Spleen (tissue), 11 donors: ENCODE results near the gene NCOR1. TPM values are rescaled to one million over a fixed set of nuclear protein-coding genes. Genes with fewer than 3 reads are reported as not detected.

Experiments used
- DNase-seq: peaks from one replicate; pipeline ENCODE4 v3.0.0-alpha.2; 2020
- H3K27ac ChIP-seq, 8 donors: fragments of 200-600 bp; sonication (generic) in 7 of 8; 1 replicate in 4 of 8; 2 replicates in 4 of 8; pipeline versions ENCODE4 v1.5.0 to v1.8.0; 2016 to 2021; ENCODE audit warnings: inconsistent platforms in 4 of 8, mild to moderate bottlenecking in 4 of 8, moderate library complexity in 1 of 8
- H3K27me3 ChIP-seq, 7 donors: fragments of 200-600 bp; sonication (generic) in 6 of 7; replicated peaks in 1 of 7; 1 replicate in 4 of 7; 2 replicates in 3 of 7; pipeline versions ENCODE4 v1.5.0 to v1.8.0; 2016 to 2021; ENCODE audit warnings: inconsistent platforms in 3 of 7, mild to moderate bottlenecking in 1 of 7
- H3K36me3 ChIP-seq, 6 donors: fragments of 200-600 bp; sonication (generic) in 5 of 6; 1 replicate in 4 of 6; 2 replicates in 2 of 6; pipeline versions ENCODE4 v1.5.0 to v1.8.0; 2016 to 2021; ENCODE audit warnings: inconsistent platforms in 2 of 6
- H3K4me1 ChIP-seq, 6 donors: fragments of 200-600 bp; sonication (generic) in 5 of 6; 1 replicate in 3 of 6; 2 replicates in 3 of 6; pipeline versions ENCODE4 v1.5.0 to v1.8.0; 2016 to 2021; ENCODE audit warnings: inconsistent platforms in 3 of 6
- H3K4me3 ChIP-seq, 8 donors: fragments of 200-600 bp; sonication (generic) in 7 of 8; 1 replicate in 4 of 8; 2 replicates in 4 of 8; pipeline versions ENCODE4 v1.5.0 to v1.8.0; 2016 to 2021; ENCODE audit warnings: inconsistent platforms in 4 of 8, mild to moderate bottlenecking in 4 of 8, moderate library complexity in 2 of 8
- H3K9me3 ChIP-seq, 8 donors: fragments of 200-600 bp; sonication (generic) in 7 of 8; 1 replicate in 4 of 8; 2 replicates in 4 of 8; pipeline versions ENCODE4 v1.5.0 to v1.8.0; 2016 to 2021; ENCODE audit warnings: inconsistent platforms in 4 of 8
- CTCF ChIP-seq, 11 experiments: fragments of 200-600 bp in 7 of 11; fragments of 450-650 bp in 4 of 11; sonication (generic) in 4 of 11; IDR thresholded peaks in 8 of 11; conservative IDR thresholded peaks in 3 of 11; 1 replicate in 7 of 11; 2 replicates in 4 of 11; pipeline versions ENCODE4 v1.4.0 to v1.8.0; 2016 to 2021; ENCODE audit warnings: antibody characterized with exemption in 11 of 11, inconsistent platforms in 4 of 11, mild to moderate bottlenecking in 1 of 11
- POLR2A ChIP-seq, 3 donors: fragments of 450-650 bp; IDR thresholded peaks; one replicate each; pipeline ENCODE4 v1.5.1; 2017; ENCODE audit warnings: antibody characterized with exemption in 3 of 3, mild to moderate bottlenecking in 1 of 3
- POLR2AphosphoS5 ChIP-seq, 3 donors: sonication (generic); formaldehyde crosslinking; IDR thresholded peaks; one replicate each; pipeline ENCODE4 v1.5.1; 2017; ENCODE audit warnings: antibody characterized with exemption in 3 of 3
- WGBS, 5 donors: extraction: QIAGEN DNeasy Blood & Tissue Kit in 3 of 5; methylation state at CpG; one replicate each; pipeline versions ENCODE4 v1.1.5 to v1.1.7; 2013 to 2018; 5-methylcytosine and 5-hydroxymethylcytosine counted together
- intact Hi-C: fragments of 100-400 bp; cut with DNase I; formaldehyde crosslinking; loops from one replicate; pipeline ENCODE4 v1.15.0; 2023; ENCODE audit warnings: low total_unique reads
- polyA plus RNA-seq, 3 donors: library from polyadenylated mRNA; stranded (reverse); fragments of 200-250 nt; gene quantifications; one replicate each; pipeline ENCODE4 v1.2.1, GENCODE V29; 2013
- total RNA-seq, 7 donors: library from RNA; depleted of rRNA in 3 of 7; stranded (reverse); fragments of >200 nt in 3 of 7; fragmentation: NEBNext Ultra II Directional in 4 of 7; extraction: Animal tissue kit (Norgen Biotek cat#: 25700) in 4 of 7; gene quantifications; one replicate each; pipeline versions ENCODE4 v1.1.0 to v1.2.1, GENCODE V29; 2016 to 2021
- donor health status: healthy with polysubstance abuse.
- donor health status: DM: no; HTN: no; CAD: no; lungs with moderate emphysema.
- donor health status: DM: no; HTN: no; CAD: no.
- donor health status: Bipolar disorder and iron deficiency.
- donor health status: healthy.
- donor health status: DM: no; HTN: no; CAD: no.
- donor health status: DM: yes; HTN: yes; CAD: no.

NCOR1 gene
- total and polyA plus RNA-seq, 10 donors: 28.4 to 250 (median 140) TPM

GRCh38 chr17:16190703-16191360, 24.5 kb downstream of the NCOR1 start:
- Histone ChIP-seq H3K4me1 (peaks cover 0 to 33% (median 0%) of the 10 kb centered on the region in 6 donors), H3K27ac (no peak overlapping the region), H3K4me3 (no peak overlapping the region), H3K27me3 (no peaks in the 10 kb centered on the region), H3K36me3 (peaks cover 0 to 90% (median 31%) of the 10 kb centered on the region in 6 donors), H3K9me3 (no peaks in the 10 kb centered on the region)
- 86 to 91% (median 88%) methylated on average over 4 of the region's 4 CpGs for WGBS, 5 donors
- DNase-seq: no peak
- intact Hi-C loops: no loop called here
- TF ChIP-seq CTCF (IDR thresholded peaks at IDR 0.05 in 8 of 11, conservative IDR thresholded peaks at IDR 0.05 in 3 of 11) (no peak), POLR2AphosphoS5 (IDR thresholded peaks at IDR 0.05) (no peak), POLR2A (IDR thresholded peaks at IDR 0.05) (no peak)

GRCh38 chr17:16189791-16190348, 25.5 kb downstream of the NCOR1 start:
- H3K27me3 ChIP-seq: no peaks in the 10 kb centered on the region
- H3K9me3 ChIP-seq: no peaks in the 10 kb centered on the region
- H3K4me1 ChIP-seq: peaks cover 0 to 33% (median 0%) of the 10 kb centered on the region in 6 donors
- peaks cover 0 to 96% (median 41%) of the 10 kb centered on the region in 6 donors for H3K36me3 ChIP-seq
- no peak for DNase-seq
- intact Hi-C loops: no loop called here
- no peak overlapping the region for H3K27ac ChIP-seq
- TF ChIP-seq POLR2A (IDR thresholded peaks at IDR 0.05): no peak
- TF ChIP-seq POLR2AphosphoS5 (IDR thresholded peaks at IDR 0.05): no peak
- TF ChIP-seq CTCF (IDR thresholded peaks at IDR 0.05 in 8 of 11, conservative IDR thresholded peaks at IDR 0.05 in 3 of 11): no peak
- H3K4me3 ChIP-seq: no peak overlapping the region
- 85 to 90% (median 86%) methylated on average over 3 of the region's 3 CpGs for WGBS, 5 donors

- WGBS, 5 donors: 88 to 91% (median 91%) methylated on average over 5 of the region's 5 CpGs
- H3K27me3 ChIP-seq: no peaks in the 10 kb centered on the region
- H3K4me3 ChIP-seq: no peak overlapping the region
- H3K9me3 ChIP-seq: no peaks in the 10 kb centered on the region
- intact Hi-C loops: no loop called here
- no peak overlapping the region for H3K27ac ChIP-seq
- no peak for DNase-seq
- H3K4me1 ChIP-seq: peaks cover 0 to 42% (median 0%) of the 10 kb centered on the region in 6 donors
- peaks cover 0 to 81% (median 35%) of the 10 kb centered on the region in 6 donors for H3K36me3 ChIP-seq
- TF ChIP-seq POLR2A (IDR thresholded peaks at IDR 0.05) (no peak), CTCF (IDR thresholded peaks at IDR 0.05 in 8 of 11, conservative IDR thresholded peaks at IDR 0.05 in 3 of 11) (no peak), POLR2AphosphoS5 (IDR thresholded peaks at IDR 0.05) (no peak)
Observed at GRCh38 chr17:16187642-16188041, 27.7 kb downstream of the NCOR1 start.

GRCh38 chr17:16181581-16181980, 33.8 kb downstream of the NCOR1 start:
- Histone ChIP-seq H3K4me1 (peaks cover 0 to 9% (median 0%) of the 10 kb centered on the region in 6 donors), H3K27ac (no peak overlapping the region), H3K4me3 (no peak overlapping the region), H3K36me3 (peaks cover 0 to 49% (median 17%) of the 10 kb centered on the region in 6 donors), H3K27me3 (no peaks in the 10 kb centered on the region), H3K9me3 (no peaks in the 10 kb centered on the region)
- no peak for DNase-seq
- WGBS, 5 donors: 94 to 100% (median 100%) methylated on average over 1 of the region's 1 CpG
- intact Hi-C loops: no loop called here
- no peak for TF ChIP-seq POLR2A (IDR thresholded peaks at IDR 0.05)
- TF ChIP-seq CTCF (IDR thresholded peaks at IDR 0.05 in 8 of 11, conservative IDR thresholded peaks at IDR 0.05 in 3 of 11): no peak
- no peak for TF ChIP-seq POLR2AphosphoS5 (IDR thresholded peaks at IDR 0.05)
